ENCODE measurements around the gene CSN3.

Gene CSN3

DNA sequence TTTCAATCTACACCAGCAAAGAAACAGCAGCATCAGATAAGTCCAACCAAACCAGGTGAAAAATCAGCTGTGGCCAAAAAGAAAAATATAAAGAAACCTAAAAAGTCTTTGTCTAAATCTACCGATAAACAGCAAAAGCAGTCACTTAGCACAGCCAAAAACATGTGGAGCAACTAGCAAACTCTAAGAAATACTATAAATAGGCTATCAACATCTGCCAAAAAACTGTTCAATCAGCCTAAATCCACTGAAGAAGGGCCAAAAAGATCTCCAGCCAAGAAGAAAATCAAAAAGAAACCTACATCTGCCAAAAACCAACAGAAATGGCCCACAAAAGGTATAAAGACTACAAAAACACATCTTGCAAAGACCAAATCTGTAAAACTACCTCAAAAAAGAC is 55.7 kb downstream of the CSN3 start:
- no peak for DNase-seq

DNA sequence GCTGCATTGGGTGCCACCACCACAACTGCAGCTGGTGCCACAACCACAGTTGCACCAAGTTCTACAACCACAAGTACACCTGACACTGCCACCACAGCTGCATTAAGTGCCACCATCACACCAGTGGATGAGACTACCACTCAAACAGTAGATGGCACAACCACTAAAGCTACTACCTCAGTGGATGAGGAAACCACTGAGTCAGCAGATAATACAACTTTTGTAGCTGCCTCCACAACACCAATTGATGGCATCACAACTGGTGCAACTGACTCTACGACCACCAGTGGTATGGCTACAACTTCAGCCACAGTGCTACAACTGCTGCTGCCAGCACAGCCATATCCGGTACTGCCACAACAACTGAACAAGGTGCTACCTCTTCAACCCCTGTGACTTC is 57.2 kb downstream of the CSN3 start:
- no peak for DNase-seq

DNA sequence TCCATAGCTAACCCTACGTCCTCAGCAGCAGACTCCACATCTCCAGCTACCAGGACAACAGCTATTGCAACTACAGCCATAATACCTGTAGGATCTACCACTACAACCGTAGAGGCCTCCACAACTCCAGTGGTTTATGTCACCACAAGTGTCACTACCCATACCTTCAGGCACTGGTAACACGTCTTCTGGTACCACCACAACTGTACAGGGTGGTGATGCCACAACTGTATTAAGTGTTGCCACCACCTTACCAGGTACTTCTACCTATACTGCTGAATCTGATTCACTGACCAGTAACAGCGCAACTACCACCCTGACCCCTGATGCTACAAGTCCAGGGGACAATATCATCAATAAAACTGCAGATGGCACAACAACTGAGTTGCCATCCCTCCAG is 57.8 kb downstream of the CSN3 start:
- no peak for DNase-seq
